Measurements from ENCODE around the gene PAOX.

DNA sequence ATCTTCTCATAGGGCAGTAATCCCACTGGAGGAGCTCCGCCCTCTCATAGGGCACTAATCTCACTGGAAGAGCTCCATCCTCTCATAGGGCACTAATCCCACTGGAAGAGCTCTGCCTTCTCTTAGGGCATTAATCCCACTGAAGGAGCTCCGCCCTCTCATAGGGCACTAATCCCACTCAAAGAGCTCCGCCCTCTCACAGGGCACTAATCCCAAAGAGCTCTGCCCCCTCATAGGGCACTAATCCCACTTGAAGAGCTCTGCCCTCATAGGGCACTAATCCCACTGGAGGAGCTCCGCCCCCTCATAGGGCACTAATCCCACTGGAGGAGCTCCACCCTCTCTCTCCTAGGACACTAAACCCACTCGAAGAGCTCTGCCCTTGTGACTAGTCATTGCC is 17.8 kb upstream of the PAOX start:
- TF ChIP-seq CTCF (IDR thresholded peaks at IDR 0.05) (no peak), POLR2AphosphoS5 (IDR thresholded peaks at IDR 0.05; ENCODE audit: insufficient read depth in 1 of 2, low read depth in 1 of 2) (no peak)
